ENCODE results near the gene RUNX1. TPM values are rescaled to one million over a fixed set of nuclear protein-coding genes. Genes with fewer than 3 reads are reported as not detected.
A peak's percentile ranks its signal among the peaks of the same experiment; 100 is the strongest.

The RUNX1 gene
- total RNA-seq, 1 donor from 2014 or later: 18.7 TPM

DNA sequence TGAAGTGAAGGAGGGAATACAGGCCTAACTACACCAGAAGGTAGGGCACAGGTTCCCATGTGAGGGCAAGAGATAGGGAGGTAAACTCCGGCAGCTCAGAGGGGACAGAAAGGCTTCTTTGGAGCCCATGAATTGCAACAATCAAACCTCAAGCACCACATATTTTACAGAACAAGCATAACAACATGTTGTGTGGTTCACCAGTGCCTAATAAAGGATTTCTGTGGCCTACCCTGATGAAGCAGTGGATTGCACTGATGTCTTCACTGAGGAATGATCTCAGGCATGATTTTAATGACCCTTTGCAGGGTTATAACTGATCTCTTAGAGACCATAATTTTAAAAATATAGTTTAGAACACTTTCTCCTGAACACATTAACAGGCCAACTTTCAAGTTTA is 77.4 kb downstream of the RUNX1 start:
- Mint-ChIP-seq H3K36me3 (ENCODE audit: low read depth, unreplicated experiment) (no peaks in the 10 kb centered on the region), H3K27me3 (ENCODE audit: unreplicated experiment) (no peaks in the 10 kb centered on the region), H3K4me1 (ENCODE audit: unreplicated experiment) (peaks cover 11% of the 10 kb centered on the region), H3K27ac (ENCODE audit: unreplicated experiment) (no peak overlapping the region), H3K9me3 (ENCODE audit: unreplicated experiment) (no peaks in the 10 kb centered on the region), H3K4me3 (ENCODE audit: unreplicated experiment) (no peak overlapping the region)
- no peak for DNase-seq (ENCODE audit: low spot score)
- TF ChIP-seq, protein P1, sequence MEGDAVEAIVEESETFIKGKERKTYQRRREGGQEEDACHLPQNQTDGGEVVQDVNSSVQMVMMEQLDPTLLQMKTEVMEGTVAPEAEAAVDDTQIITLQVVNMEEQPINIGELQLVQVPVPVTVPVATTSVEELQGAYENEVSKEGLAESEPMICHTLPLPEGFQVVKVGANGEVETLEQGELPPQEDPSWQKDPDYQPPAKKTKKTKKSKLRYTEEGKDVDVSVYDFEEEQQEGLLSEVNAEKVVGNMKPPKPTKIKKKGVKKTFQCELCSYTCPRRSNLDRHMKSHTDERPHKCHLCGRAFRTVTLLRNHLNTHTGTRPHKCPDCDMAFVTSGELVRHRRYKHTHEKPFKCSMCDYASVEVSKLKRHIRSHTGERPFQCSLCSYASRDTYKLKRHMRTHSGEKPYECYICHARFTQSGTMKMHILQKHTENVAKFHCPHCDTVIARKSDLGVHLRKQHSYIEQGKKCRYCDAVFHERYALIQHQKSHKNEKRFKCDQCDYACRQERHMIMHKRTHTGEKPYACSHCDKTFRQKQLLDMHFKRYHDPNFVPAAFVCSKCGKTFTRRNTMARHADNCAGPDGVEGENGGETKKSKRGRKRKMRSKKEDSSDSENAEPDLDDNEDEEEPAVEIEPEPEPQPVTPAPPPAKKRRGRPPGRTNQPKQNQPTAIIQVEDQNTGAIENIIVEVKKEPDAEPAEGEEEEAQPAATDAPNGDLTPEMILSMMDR (IDR thresholded peaks at IDR 0.05; ENCODE audit: unreplicated experiment): no peak

DNA sequence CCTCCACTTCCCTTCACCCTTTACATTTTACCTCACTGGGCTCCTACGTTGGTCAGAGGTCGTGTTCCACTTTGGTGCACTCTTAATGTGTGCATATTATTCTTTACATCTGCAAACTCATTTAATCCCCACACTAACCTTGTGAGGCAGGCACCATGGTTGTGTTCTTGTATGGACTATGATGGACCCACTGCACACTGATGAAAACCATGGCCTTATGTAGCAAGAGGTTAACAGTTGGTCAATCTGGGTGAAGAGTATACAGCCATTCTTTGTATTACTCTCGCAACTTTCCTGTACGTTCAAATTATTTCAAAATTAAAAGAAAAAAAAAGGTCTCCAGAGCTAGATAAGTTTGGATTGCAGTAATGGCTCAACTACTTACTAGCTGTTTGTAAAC is 78.5 kb downstream of the RUNX1 start:
- Mint-ChIP-seq H3K9me3 (ENCODE audit: unreplicated experiment) (no peaks in the 10 kb centered on the region), H3K4me3 (ENCODE audit: unreplicated experiment) (no peak overlapping the region), H3K27me3 (ENCODE audit: unreplicated experiment) (no peaks in the 10 kb centered on the region), H3K27ac (ENCODE audit: unreplicated experiment) (no peak overlapping the region), H3K4me1 (ENCODE audit: unreplicated experiment) (peaks cover 16% of the 10 kb centered on the region), H3K36me3 (ENCODE audit: low read depth, unreplicated experiment) (no peaks in the 10 kb centered on the region)
- DNase-seq (ENCODE audit: low spot score): no peak
- TF ChIP-seq, protein P1 (IDR thresholded peaks at IDR 0.05; ENCODE audit: unreplicated experiment): no peak

DNA sequence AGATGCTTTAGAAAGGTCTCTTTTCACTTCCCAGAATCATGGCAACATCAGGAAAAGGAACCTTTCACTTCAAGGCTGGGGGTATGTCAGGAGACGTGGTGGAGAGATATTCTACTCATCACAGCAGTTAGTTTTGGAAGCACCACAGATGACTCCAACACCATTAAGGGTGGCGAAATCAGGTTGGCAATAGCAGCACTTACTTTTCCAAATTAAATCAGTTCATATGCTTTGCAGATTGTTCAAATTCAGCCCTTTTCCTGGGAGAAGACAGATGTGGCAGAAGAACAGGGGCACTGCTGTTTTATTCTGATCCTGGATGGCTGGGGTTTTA is 79.0 kb downstream of the RUNX1 start:
- no peak overlapping the region for H3K27ac Mint-ChIP-seq (ENCODE audit: unreplicated experiment)
- TF ChIP-seq, protein P1 (IDR thresholded peaks at IDR 0.05; ENCODE audit: unreplicated experiment): no peak
- H3K9me3 Mint-ChIP-seq (ENCODE audit: unreplicated experiment): no peaks in the 10 kb centered on the region
- peaks cover 20% of the 10 kb centered on the region for H3K4me1 Mint-ChIP-seq (ENCODE audit: unreplicated experiment)
- no peak overlapping the region for H3K4me3 Mint-ChIP-seq (ENCODE audit: unreplicated experiment)
- DNase-seq (ENCODE audit: low spot score): no peak
- no peaks in the 10 kb centered on the region for H3K36me3 Mint-ChIP-seq (ENCODE audit: low read depth, unreplicated experiment)
- no peaks in the 10 kb centered on the region for H3K27me3 Mint-ChIP-seq (ENCODE audit: unreplicated experiment)

DNA sequence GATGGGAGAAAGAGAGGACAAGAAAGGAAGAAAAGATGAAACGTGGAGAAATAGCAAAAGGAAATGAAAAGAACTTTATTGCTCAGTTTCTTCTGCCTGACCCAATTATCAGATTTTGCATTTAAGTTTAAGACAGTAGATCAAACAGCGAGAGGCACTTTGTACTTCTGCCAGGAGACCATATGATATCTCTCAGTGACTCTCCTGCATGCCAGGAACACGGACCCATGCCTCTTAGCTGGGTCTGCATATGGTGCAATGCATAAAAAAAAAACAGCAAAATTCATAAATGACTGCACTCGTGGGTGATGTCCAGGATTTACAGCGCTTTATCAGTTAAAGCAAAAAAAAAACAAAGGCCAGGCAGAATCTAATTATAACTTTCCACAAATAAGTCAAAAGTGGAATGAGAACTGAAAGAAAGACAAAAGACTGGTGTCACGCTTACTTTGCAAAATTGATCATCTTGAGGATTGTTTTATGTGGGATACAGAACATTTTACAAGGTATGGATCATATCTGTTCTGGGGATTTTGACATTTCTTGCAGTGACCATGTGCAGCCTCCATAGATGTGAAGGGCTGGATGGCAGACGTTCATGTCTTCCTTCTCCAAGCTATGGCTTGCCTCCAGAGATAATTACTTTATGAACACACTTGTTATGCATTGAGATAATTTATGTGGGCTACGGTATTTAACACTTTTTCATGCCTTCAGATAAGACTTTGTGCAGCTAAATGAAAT is 79.5 kb downstream of the RUNX1 start:
- peak overlapping the region; percentile 21 for H3K27ac Mint-ChIP-seq (ENCODE audit: unreplicated experiment)
- TF ChIP-seq, protein P1 (IDR thresholded peaks at IDR 0.05; ENCODE audit: unreplicated experiment): no peak
- H3K4me3 Mint-ChIP-seq (ENCODE audit: unreplicated experiment): no peak overlapping the region

DNA sequence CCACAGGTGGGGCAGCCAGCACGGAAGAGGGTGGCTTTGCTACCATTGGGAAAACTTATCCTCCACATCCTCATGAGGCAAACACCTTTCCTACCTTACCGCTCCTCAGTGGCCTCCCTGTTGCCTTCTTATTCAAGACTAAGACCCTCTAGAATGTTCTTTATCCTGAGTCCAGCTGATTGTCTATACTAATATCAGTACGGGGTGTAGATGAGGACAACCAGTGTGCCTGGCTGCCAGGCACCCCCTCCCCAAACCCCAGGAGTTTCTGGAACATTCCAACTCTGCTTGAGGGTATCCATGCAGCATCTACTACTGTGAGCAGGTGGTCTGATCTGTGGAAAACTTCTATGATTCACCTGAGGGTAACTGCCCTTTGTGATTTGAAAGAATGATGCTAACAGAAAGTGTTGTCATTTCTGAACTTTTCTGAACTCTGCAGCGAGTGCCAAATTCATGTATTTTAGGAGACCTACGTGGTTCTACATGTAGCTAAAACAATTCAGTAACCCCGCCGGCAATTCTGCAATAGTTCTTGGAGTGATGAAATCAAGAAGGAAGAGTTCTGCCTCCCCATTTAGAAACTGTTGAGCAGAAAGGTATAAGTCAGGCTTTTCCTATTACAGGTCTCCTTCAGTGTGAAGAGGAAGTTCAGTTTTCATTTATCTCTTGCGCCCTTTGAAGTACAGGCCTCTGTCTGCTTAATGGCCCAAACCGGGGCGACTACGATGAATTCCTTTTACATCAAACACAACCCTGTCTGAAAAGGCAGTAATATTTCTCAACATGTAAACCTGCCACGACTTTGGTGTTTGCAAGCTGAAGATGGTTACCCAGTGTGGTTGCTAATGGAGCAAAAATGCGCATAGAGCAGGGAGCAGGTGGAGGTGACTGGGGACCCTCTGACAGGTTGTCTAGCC is 80.4 kb downstream of the RUNX1 start:
- H3K27ac Mint-ChIP-seq (ENCODE audit: unreplicated experiment): peak overlapping the region; percentile 21
- no peak overlapping the region for H3K4me3 Mint-ChIP-seq (ENCODE audit: unreplicated experiment)
- H3K27me3 Mint-ChIP-seq (ENCODE audit: unreplicated experiment): peaks cover 5% of the 10 kb centered on the region
- H3K4me1 Mint-ChIP-seq (ENCODE audit: unreplicated experiment): peaks cover 32% of the 10 kb centered on the region
- DNase-seq (ENCODE audit: low spot score): no peak
- no peaks in the 10 kb centered on the region for H3K36me3 Mint-ChIP-seq (ENCODE audit: low read depth, unreplicated experiment)
- TF ChIP-seq, protein P1 (IDR thresholded peaks at IDR 0.05; ENCODE audit: unreplicated experiment): no peak
- H3K9me3 Mint-ChIP-seq (ENCODE audit: unreplicated experiment): no peaks in the 10 kb centered on the region

More for the DNA sequence above, 79.5 kb downstream of the RUNX1 start:
- Mint-ChIP-seq H3K36me3 (ENCODE audit: low read depth, unreplicated experiment) (no peaks in the 10 kb centered on the region), H3K4me1 (ENCODE audit: unreplicated experiment) (peaks cover 26% of the 10 kb centered on the region), H3K27me3 (ENCODE audit: unreplicated experiment) (no peaks in the 10 kb centered on the region), H3K9me3 (ENCODE audit: unreplicated experiment) (no peaks in the 10 kb centered on the region)
- DNase-seq (ENCODE audit: low spot score): no peak
